Endothelial cell (in vitro differentiated cells): Measurements from ENCODE around the gene ZEB1. TPM values are rescaled to one million over a fixed set of nuclear protein-coding genes. Genes with fewer than 3 reads are reported as not detected.

Source experiments
- DNase-seq: peaks from one replicate; pipeline ENCODE4 v3.0.0; 2021; ENCODE audit warnings: low spot score
- H3K27ac Mint-ChIP-seq: one replicate; pipeline ENCODE4 v1.8.0; 2021; ENCODE audit warnings: mixed read lengths, inconsistent platforms; ENCODE audit not compliant: unreplicated experiment
- H3K27me3 Mint-ChIP-seq: one replicate; pipeline ENCODE4 v1.8.0; 2021; ENCODE audit warnings: mild to moderate bottlenecking, moderate library complexity, mixed read lengths, inconsistent platforms; ENCODE audit not compliant: unreplicated experiment
- H3K36me3 Mint-ChIP-seq: one replicate; pipeline ENCODE4 v1.8.0; 2021; ENCODE audit warnings: mild to moderate bottlenecking, low read depth, mixed read lengths, inconsistent platforms; ENCODE audit not compliant: unreplicated experiment
- H3K4me1 Mint-ChIP-seq: one replicate; pipeline ENCODE4 v1.8.0; 2021; ENCODE audit warnings: mild to moderate bottlenecking, mixed read lengths, inconsistent platforms; ENCODE audit not compliant: unreplicated experiment
- H3K4me3 Mint-ChIP-seq: one replicate; pipeline ENCODE4 v1.8.0; 2021; ENCODE audit warnings: mild to moderate bottlenecking, mixed read lengths, inconsistent platforms; ENCODE audit not compliant: unreplicated experiment
- H3K9me3 Mint-ChIP-seq: one replicate; pipeline ENCODE4 v1.8.0; 2021; ENCODE audit warnings: mixed read lengths, inconsistent platforms; ENCODE audit not compliant: unreplicated experiment
- CTCF ChIP-seq: fragments of 200-600 bp; sonication (generic); IDR thresholded peaks from one replicate; pipeline ENCODE4 v1.5.0; 2021; ENCODE audit warnings: antibody characterized with exemption; ENCODE audit not compliant: unreplicated experiment
- total RNA-seq: library from RNA; stranded (reverse); fragmentation: NEBNext Ultra II Directional; extraction: Animal tissue kit (Norgen Biotek cat#: 25700); gene quantifications from one replicate; pipeline ENCODE4 v1.2.1, GENCODE V29; 2021; ENCODE audit not compliant: unreplicated experiment

ZEB1 gene
- total RNA-seq, 1 donor from 2014 or later, result 76.6 TPM

GRCh38 chr10:31464552-31464951, 145.5 kb downstream of the ZEB1 start:
- Mint-ChIP-seq H3K27ac (no peak overlapping the region), H3K4me3 (peak overlapping the region; percentile 60), H3K9me3 (peaks cover 5% of the 10 kb centered on the region), H3K27me3 (peaks cover 5% of the 10 kb centered on the region), H3K4me1 (no peaks in the 10 kb centered on the region), H3K36me3 (peaks cover 65% of the 10 kb centered on the region)
- TF ChIP-seq CTCF, result no peak
- no peak for DNase-seq

GRCh38 chr10:31466313-31466712, 147.3 kb downstream of the ZEB1 start:
- Mint-ChIP-seq H3K9me3 (peaks cover 5% of the 10 kb centered on the region), H3K27me3 (peaks cover 5% of the 10 kb centered on the region), H3K36me3 (peaks cover 65% of the 10 kb centered on the region), H3K4me3 (peak overlapping the region; percentile 13), H3K4me1 (no peaks in the 10 kb centered on the region), H3K27ac (no peak overlapping the region)
- no peak for TF ChIP-seq CTCF
- no peak for DNase-seq

- H3K27ac Mint-ChIP-seq, result no peak overlapping the region
- peaks cover 5% of the 10 kb centered on the region for H3K27me3 Mint-ChIP-seq
- H3K4me3 Mint-ChIP-seq, result peak overlapping the region; percentile 62
- TF ChIP-seq CTCF, result peak; percentile 59
- peaks cover 52% of the 10 kb centered on the region for H3K36me3 Mint-ChIP-seq
- H3K4me1 Mint-ChIP-seq, result no peaks in the 10 kb centered on the region
- DNase-seq, result no peak
- H3K9me3 Mint-ChIP-seq, result peaks cover 5% of the 10 kb centered on the region
Measured at GRCh38 chr10:31467791-31468535, 148.9 kb downstream of the ZEB1 start.

GRCh38 chr10:31468536-31468859, 149.5 kb downstream of the ZEB1 start:
- no peak overlapping the region for H3K27ac Mint-ChIP-seq
- H3K27me3 Mint-ChIP-seq, result peaks cover 5% of the 10 kb centered on the region
- H3K36me3 Mint-ChIP-seq, result peaks cover 46% of the 10 kb centered on the region
- H3K4me3 Mint-ChIP-seq, result peak overlapping the region; percentile 62
- H3K9me3 Mint-ChIP-seq, result peaks cover 5% of the 10 kb centered on the region
- DNase-seq, result no peak
- no peaks in the 10 kb centered on the region for H3K4me1 Mint-ChIP-seq
- TF ChIP-seq CTCF, result no peak

- no peaks in the 10 kb centered on the region for H3K9me3 Mint-ChIP-seq
- no peak overlapping the region for H3K27ac Mint-ChIP-seq
- DNase-seq, result no peak
- H3K4me1 Mint-ChIP-seq, result no peaks in the 10 kb centered on the region
- no peak for TF ChIP-seq CTCF
- peaks cover 22% of the 10 kb centered on the region for H3K36me3 Mint-ChIP-seq
- H3K27me3 Mint-ChIP-seq, result no peaks in the 10 kb centered on the region
- no peak overlapping the region for H3K4me3 Mint-ChIP-seq
Measured at GRCh38 chr10:31475519-31475918, 156.5 kb downstream of the ZEB1 start.
